HepG2 (cell line): ENCODE data around the gene CACNA1I. TPM values are rescaled to one million over a fixed set of nuclear protein-coding genes. Genes with fewer than 3 reads are reported as not detected.

ENCODE experiments used
- ATAC-seq: fragments of 200-7000 bp; cut with Tn5 transposase; 3 replicates; pipeline ENCODE4 v1.9.1; 2020; ENCODE audit warnings: mild to moderate bottlenecking, moderate library complexity
- BruUV-seq: library from RNA; stranded (reverse); fragments of 400-500 nt; replicated peaks from 2 replicates; lab custom pipeline; 2021; lab: Mats Ljungman, UMichigan
- CTCF ChIA-PET: fragments of 300-600 bp; formaldehyde crosslinking; extraction: SDS; loops from one replicate; lab custom pipeline; 2021; ENCODE audit warnings: low total read pairs, inconsistent platforms, low intra/inter-chr PET ratio; lab: Yijun Ruan, JAX
- POLR2A ChIA-PET: fragments of 350-600 bp; sonication (Branson Sonifier 250); formaldehyde crosslinking; loops from one replicate; lab custom pipeline; 2020; ENCODE audit warnings: antibody characterized with exemption, inconsistent platforms; lab: Yijun Ruan, JAX
- DNase-seq: peaks from one replicate; pipeline ENCODE4 v3.0.0-alpha.2; 2015; ENCODE audit warnings: low spot score
- FAIRE-seq: peaks from 3 replicates; lab custom pipeline; 2011; peaks lifted over from hg19 to GRCh38; lab: Jason Lieb, UNC
- H2AFZ ChIP-seq: one replicate; pipeline ENCODE4 v1.6.1; 2011; ENCODE audit warnings: low read length, inconsistent platforms
- H3K27ac ChIP-seq: fragments of 300-600 bp; 3 replicates; pipeline ENCODE4 v1.8.0; 2011; ENCODE audit warnings: mixed run types, mild to moderate bottlenecking, mixed read lengths, low read length, inconsistent platforms; ENCODE audit not compliant: insufficient read depth; ENCODE audit errors: extremely low read length
- H3K27me3 ChIP-seq, 2 experiments: fragments of 200-600 bp in 1 of 2; 2 replicates in 1 of 2; 3 replicates in 1 of 2; pipeline versions ENCODE4 v1.6.0 to v1.8.0; 2011; ENCODE audit warnings: low read length in 2 of 2, mild to moderate bottlenecking in 2 of 2, moderate library complexity in 2 of 2, inconsistent platforms in 1 of 2; ENCODE audit not compliant: insufficient read depth in 2 of 2, control insufficient read depth in 1 of 2
- H3K36me3 ChIP-seq, 2 experiments: fragments of 200-600 bp in 1 of 2; replicated peaks in 1 of 2; 2 replicates in 1 of 2; 3 replicates in 1 of 2; pipeline versions ENCODE4 v1.5.1 to v1.8.0; 2011; ENCODE audit warnings: low read length in 2 of 2, inconsistent platforms in 1 of 2; ENCODE audit not compliant: insufficient read depth in 2 of 2, control insufficient read depth in 1 of 2
- H3K4me1 ChIP-seq: 2 replicates; pipeline ENCODE4 v1.5.1; 2012; ENCODE audit warnings: low read length, inconsistent platforms; ENCODE audit not compliant: insufficient read depth
- H3K4me2 ChIP-seq: 2 replicates; pipeline ENCODE4 v1.6.0; 2011; ENCODE audit warnings: low read depth, low read length, inconsistent platforms
- H3K4me3 ChIP-seq, 3 experiments: fragments of 200-600 bp in 1 of 3; sonication (generic), shearing (Covaris generic) in 1 of 3; replicated peaks in 1 of 3; 2 replicates each; pipeline ENCODE4 v1.5.1; 2011 to 2016; ENCODE audit warnings: low read length in 3 of 3, inconsistent platforms in 2 of 3, low read depth in 2 of 3, mild to moderate bottlenecking in 2 of 3, control low read depth in 1 of 3, mixed read lengths in 1 of 3; ENCODE audit not compliant: insufficient read depth in 1 of 3
- H3K79me2 ChIP-seq: one replicate; pipeline ENCODE4 v1.6.1; 2011; ENCODE audit warnings: low read length, inconsistent platforms; ENCODE audit not compliant: insufficient read depth
- H3K9ac ChIP-seq: 2 replicates; pipeline ENCODE4 v1.6.0; 2011; ENCODE audit warnings: mild to moderate bottlenecking, low read depth, low read length, inconsistent platforms; ENCODE audit not compliant: insufficient read depth
- H3K9me3 ChIP-seq: 2 replicates; pipeline ENCODE4 v1.5.1; 2012; ENCODE audit warnings: mild to moderate bottlenecking, low read length
- H4K20me1 ChIP-seq: 2 replicates; pipeline ENCODE4 v1.6.0; 2011; ENCODE audit warnings: inconsistent platforms, mild to moderate bottlenecking, low read length, moderate library complexity; ENCODE audit not compliant: insufficient read depth
- CTCF ChIP-seq: sonication (generic); formaldehyde crosslinking; IDR thresholded peaks from 2 replicates; pipeline ENCODE4 v1.5.0; 2020; ENCODE audit warnings: mild to moderate bottlenecking, missing genetic modification reagents, moderate library complexity
- NFIB ChIP-seq: sonication (generic); formaldehyde crosslinking; IDR thresholded peaks from 2 replicates; pipeline ENCODE4 v1.9.0; 2021; ENCODE audit warnings: missing genetic modification reagents, mild to moderate bottlenecking, borderline replicate concordance
- POLR2AphosphoS5 ChIP-seq: IDR thresholded peaks from 2 replicates; pipeline ENCODE4 v1.6.1; 2012; ENCODE audit warnings: low read depth, low read length
- ZFYVE20 ChIP-seq: sonication (generic); formaldehyde crosslinking; IDR thresholded peaks from 2 replicates; pipeline ENCODE4 v1.8.0; 2023; ENCODE audit warnings: low read depth, mild to moderate bottlenecking, moderate library complexity, missing genetic modification reagents, borderline replicate concordance
- ZNF556 ChIP-seq: sonication (generic); formaldehyde crosslinking; IDR thresholded peaks from 2 replicates; pipeline ENCODE4 v1.4.0; 2020; ENCODE audit warnings: mild to moderate bottlenecking, missing genetic modification reagents, borderline replicate concordance
- ZNF780A ChIP-seq: sonication (generic); formaldehyde crosslinking; IDR thresholded peaks from 2 replicates; pipeline ENCODE4 v1.8.0; 2022; ENCODE audit warnings: mild to moderate bottlenecking, missing genetic modification reagents, moderate library complexity
- ZNF788 ChIP-seq: sonication (generic); formaldehyde crosslinking; IDR thresholded peaks from 2 replicates; pipeline ENCODE4 v1.5.0; 2020; ENCODE audit warnings: mild to moderate bottlenecking, missing genetic modification reagents, borderline replicate concordance
- WGBS: methylation state at CpG from one replicate; pipeline ENCODE4 v1.1.6; 2017; ENCODE audit warnings: low lambda C conversion rate; 5-methylcytosine and 5-hydroxymethylcytosine counted together
- in situ Hi-C: cut with HindIII; loops from 2 replicates; pipeline ENCODE4 v1.10.0; 2017; ENCODE audit warnings: low pct_unique_long_range_greater_than_20kb; ENCODE audit not compliant: extremely low pct_ligation_motif_present
- intact Hi-C: fragments of 100-400 bp; cut with micrococcal nuclease; formaldehyde crosslinking; loops from one replicate; pipeline ENCODE4 v1.10.0; 2022; ENCODE audit not compliant: unreplicated experiment
- polyA plus RNA-seq, 8 experiments: library from polyadenylated mRNA; depleted of rRNA in 3 of 8; stranded (reverse) in 7 of 8; unstranded in 1 of 8; fragments of >200 nt; fragmentation: Illumina TruSeq in 4 of 8; extraction: Trizol in 4 of 8; gene quantifications; 2 replicates each; pipeline versions ENCODE4 v1.2.1 to v1.2.3, GENCODE V29; 2011 to 2016; ENCODE audit warnings: low read depth in 4 of 8, missing spikeins in 1 of 8, mixed read lengths in 1 of 8; ENCODE audit not compliant: insufficient read depth in 1 of 8
- total RNA-seq, 5 experiments: library from RNA; depleted of rRNA; stranded (reverse); fragments of >200 nt; fragmentation: Illumina TruSeq; extraction: Trizol; gene quantifications; 2 replicates each; pipeline ENCODE4 v1.2.3, GENCODE V29; 2016; ENCODE audit warnings: low read depth in 1 of 5

CACNA1I gene
- total and polyA plus RNA-seq, 2 of the 13 experiments (the other 11 are each of a cell fraction or from before 2014, with no cell fraction given): not detected

GRCh38 chr22:39719559-39720450 lies 149.3 kb downstream of the CACNA1I start:
- 22% methylated on average over 13 of the region's 15 CpGs for WGBS
- BruUV-seq: no TSS peak
- POLR2A ChIA-PET: no interaction called here
- Histone ChIP-seq H3K36me3 (no peaks in the 10 kb centered on the region), H3K27ac (no peak overlapping the region), H3K4me3 (no peak overlapping the region), H2AFZ (no peak overlapping the region), H4K20me1 (no peaks in the 10 kb centered on the region), H3K9ac (no peak overlapping the region), H3K4me2 (no peak overlapping the region), H3K79me2 (no peaks in the 10 kb centered on the region)
- DNase-seq (no peak), ATAC-seq (no peak)
- in situ Hi-C loops: loop anchor here (10.0 kb wide), 1 partner anchor 55 kb away; no protein-coding TSS in a partner anchor
- CTCF ChIA-PET: no interaction called here
- TF ChIP-seq ZNF780A (no peak), POLR2AphosphoS5 (no peak), ZNF556 (CRISPR knock-in tag) (no peak), CTCF (CRISPR knock-in tag) (no peak), ZFYVE20 (CRISPR knock-in tag) (no peak), NFIB (CRISPR knock-in tag) (no peak), ZNF788 (CRISPR knock-in tag) (no peak)
- TF ChIP-seq, all 625 proteins: peak for 0
- FAIRE-seq: no peak
- H3K4me1 ChIP-seq: peaks cover 8% of the 10 kb centered on the region; the same call in 1 of the 2 replicates
- no peaks in the 10 kb centered on the region for H3K9me3 ChIP-seq
- peaks cover 0 to 32% of the 10 kb centered on the region in 2 experiments; a peak in 3 of 5 replicates for H3K27me3 ChIP-seq
- intact Hi-C loops: no loop called here
